ENCODE results near the gene CINP. TPM values are rescaled to one million over a fixed set of nuclear protein-coding genes. Genes with fewer than 3 reads are reported as not detected.

The CINP gene
- total RNA-seq, 3 donors from 2014 or later = 23.3 to 31.0 (median 26.7) TPM

DNA sequence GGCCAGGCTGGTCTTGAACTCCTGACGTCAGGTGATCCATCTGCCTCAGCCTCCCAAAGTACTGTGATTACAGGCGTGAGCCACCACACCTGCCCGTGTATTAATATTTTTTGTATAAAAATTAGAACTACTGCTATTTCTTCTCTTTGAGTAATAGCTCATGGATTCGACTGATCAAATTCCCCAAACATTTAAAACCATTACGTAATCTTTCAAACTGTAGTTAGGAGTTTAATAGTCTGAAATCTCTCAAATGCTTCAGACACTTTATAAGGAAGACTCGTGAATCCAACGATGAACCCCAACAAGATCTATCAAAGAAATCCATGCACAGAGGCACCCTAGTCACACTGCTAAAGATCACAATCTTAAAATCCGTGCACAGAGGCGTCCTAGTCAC, 16.1 kb upstream of the CINP start:
- H3K36me3 ChIP-seq (ENCODE audit: low read depth) = no peaks in the 10 kb centered on the region
- H3K4me3 ChIP-seq = no peak overlapping the region
- ATAC-seq = no peak
- H3K9me3 ChIP-seq = no peaks in the 10 kb centered on the region
- TF ChIP-seq, protein P1, sequence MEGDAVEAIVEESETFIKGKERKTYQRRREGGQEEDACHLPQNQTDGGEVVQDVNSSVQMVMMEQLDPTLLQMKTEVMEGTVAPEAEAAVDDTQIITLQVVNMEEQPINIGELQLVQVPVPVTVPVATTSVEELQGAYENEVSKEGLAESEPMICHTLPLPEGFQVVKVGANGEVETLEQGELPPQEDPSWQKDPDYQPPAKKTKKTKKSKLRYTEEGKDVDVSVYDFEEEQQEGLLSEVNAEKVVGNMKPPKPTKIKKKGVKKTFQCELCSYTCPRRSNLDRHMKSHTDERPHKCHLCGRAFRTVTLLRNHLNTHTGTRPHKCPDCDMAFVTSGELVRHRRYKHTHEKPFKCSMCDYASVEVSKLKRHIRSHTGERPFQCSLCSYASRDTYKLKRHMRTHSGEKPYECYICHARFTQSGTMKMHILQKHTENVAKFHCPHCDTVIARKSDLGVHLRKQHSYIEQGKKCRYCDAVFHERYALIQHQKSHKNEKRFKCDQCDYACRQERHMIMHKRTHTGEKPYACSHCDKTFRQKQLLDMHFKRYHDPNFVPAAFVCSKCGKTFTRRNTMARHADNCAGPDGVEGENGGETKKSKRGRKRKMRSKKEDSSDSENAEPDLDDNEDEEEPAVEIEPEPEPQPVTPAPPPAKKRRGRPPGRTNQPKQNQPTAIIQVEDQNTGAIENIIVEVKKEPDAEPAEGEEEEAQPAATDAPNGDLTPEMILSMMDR (IDR thresholded peaks at IDR 0.05) = no peak
- intact Hi-C loops (cut with DNase I, micrococcal nuclease) = no loop called here
- no peak for DNase-seq
- no peaks in the 10 kb centered on the region for H3K4me1 ChIP-seq (ENCODE audit: low read depth)

DNA sequence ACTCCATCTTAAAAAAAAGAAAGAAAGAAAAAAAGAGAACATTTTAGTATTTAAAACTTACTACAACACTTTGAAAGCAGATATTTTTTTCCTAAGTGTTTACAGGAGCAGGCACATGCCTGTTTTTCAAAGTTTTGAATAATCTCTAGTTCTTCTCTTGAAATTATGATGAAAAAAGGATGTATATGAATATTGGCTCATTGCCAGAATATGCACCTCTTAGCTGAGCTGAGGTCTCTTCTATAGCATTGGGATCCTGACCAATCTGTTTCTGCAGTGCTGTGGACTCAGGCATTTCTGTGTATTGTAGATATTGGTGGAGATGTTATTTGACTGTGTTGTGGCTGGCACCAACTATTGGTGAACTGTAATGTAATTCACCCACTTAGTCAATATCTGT, 15.0 kb upstream of the CINP start:
- Histone ChIP-seq H3K9me3 (no peaks in the 10 kb centered on the region), H3K36me3 (ENCODE audit: low read depth) (no peaks in the 10 kb centered on the region), H3K4me3 (no peak overlapping the region), H3K4me1 (ENCODE audit: low read depth) (no peaks in the 10 kb centered on the region)
- TF ChIP-seq, protein P1 (IDR thresholded peaks at IDR 0.05) = no peak
- no peak for ATAC-seq
- intact Hi-C loops (cut with DNase I, micrococcal nuclease) = no loop called here
- DNase-seq = no peak

DNA sequence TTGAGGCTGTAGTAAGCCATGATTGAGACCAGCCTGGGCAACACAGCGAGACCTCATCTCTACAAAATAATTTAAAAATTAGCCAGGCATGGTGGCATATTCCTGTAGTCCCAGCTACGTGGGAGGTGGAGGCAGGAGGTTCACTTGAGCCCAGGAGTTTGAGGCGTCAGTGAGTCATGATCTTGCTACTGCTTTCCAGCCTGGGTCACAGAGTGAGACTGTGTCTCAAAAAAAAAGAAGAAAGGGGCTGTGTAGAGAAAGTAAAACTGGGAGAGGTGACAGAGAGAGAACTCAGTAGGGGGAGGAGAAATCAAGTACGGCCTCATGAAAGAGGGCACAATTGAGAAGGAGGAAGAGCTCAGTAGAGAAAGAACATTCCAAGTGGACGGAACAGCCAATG, 12.4 kb upstream of the CINP start:
- intact Hi-C loops (cut with DNase I, micrococcal nuclease) = no loop called here
- no peaks in the 10 kb centered on the region for H3K36me3 ChIP-seq (ENCODE audit: low read depth)
- DNase-seq = no peak
- H3K4me3 ChIP-seq = no peak overlapping the region
- no peaks in the 10 kb centered on the region for H3K9me3 ChIP-seq
- no peak for ATAC-seq
- no peaks in the 10 kb centered on the region for H3K4me1 ChIP-seq (ENCODE audit: low read depth)
- TF ChIP-seq, protein P1 (IDR thresholded peaks at IDR 0.05) = no peak

DNA sequence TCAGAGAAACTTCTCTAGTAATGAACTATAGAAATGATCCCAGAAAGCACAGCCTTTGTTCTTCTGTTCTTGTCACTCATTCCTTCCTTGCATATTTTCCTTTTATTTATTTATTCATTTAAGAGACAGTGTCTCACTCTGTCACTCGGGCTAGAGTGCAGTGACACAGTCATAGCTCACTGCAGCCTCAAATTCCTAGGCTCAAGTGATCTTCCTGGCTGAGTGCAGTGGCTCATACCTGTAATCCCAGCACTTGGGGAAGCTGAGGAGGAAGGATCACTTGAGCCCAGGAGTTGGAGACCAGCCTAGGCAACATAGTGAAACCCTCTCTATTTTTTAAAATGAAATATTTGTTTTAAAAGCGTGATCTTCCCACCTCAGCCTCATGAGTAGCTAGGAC, 11.6 kb upstream of the CINP start:
- Histone ChIP-seq H3K9me3 (no peaks in the 10 kb centered on the region), H3K4me1 (ENCODE audit: low read depth) (no peaks in the 10 kb centered on the region), H3K4me3 (no peak overlapping the region), H3K36me3 (ENCODE audit: low read depth) (no peaks in the 10 kb centered on the region)
- intact Hi-C loops (cut with DNase I, micrococcal nuclease) = no loop called here
- no peak for DNase-seq
- ATAC-seq = no peak
- TF ChIP-seq, protein P1 (IDR thresholded peaks at IDR 0.05) = no peak

DNA sequence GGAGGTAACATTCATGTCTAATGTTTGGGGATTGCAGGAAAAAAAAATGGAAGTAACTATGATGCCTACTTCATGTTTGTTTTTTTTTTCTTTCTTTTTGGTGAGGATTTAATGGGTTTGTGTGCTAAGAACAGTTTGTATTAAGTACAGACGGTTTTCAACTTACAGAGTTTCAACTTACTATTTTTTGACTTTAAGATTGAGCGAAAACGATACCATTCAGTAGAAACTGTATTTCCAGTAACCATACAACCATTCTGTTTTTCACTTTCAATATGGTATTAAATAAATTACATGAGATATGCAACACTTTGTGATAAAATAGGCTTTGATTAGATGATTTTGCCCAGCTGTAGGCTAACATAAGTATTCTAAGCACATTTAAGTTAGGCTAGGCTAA, 10.4 kb upstream of the CINP start:
- DNase-seq (no peak), ATAC-seq (no peak)
- intact Hi-C loops (cut with DNase I, micrococcal nuclease) = no loop called here
- Histone ChIP-seq H3K36me3 (ENCODE audit: low read depth) (no peaks in the 10 kb centered on the region), H3K9me3 (no peaks in the 10 kb centered on the region), H3K4me3 (no peak overlapping the region), H3K4me1 (ENCODE audit: low read depth) (no peaks in the 10 kb centered on the region)
- TF ChIP-seq, protein P1 (IDR thresholded peaks at IDR 0.05) = no peak

DNA sequence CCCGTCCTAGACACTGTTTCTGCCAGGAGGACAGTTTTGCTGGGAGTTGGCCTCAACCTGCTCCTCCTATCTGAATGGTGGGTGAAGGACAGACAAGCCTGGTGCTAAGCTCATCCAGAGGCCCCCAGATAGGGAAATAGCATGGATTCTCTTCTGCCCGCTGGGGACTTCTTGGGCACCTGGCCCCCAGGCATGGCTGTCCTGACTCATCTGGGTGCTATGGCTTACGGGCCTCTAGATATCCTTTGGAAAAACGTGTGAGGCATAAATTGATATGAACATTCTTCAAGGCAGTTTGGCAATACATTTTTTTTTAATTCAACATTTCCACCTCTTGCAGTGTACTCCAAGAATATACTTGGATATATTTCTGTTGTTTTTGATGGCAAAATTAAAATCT, 8.7 kb upstream of the CINP start:
- Histone ChIP-seq H3K4me3 (no peak overlapping the region), H3K36me3 (ENCODE audit: low read depth) (no peaks in the 10 kb centered on the region), H3K9me3 (no peaks in the 10 kb centered on the region), H3K4me1 (ENCODE audit: low read depth) (no peaks in the 10 kb centered on the region)
- intact Hi-C loops (cut with DNase I, micrococcal nuclease) = no loop called here
- TF ChIP-seq, protein P1 (IDR thresholded peaks at IDR 0.05) = no peak
- ATAC-seq = no peak
- DNase-seq = no peak
